Hepatocyte (in vitro differentiated cells): ENCODE results near the gene ERGIC1. TPM values are rescaled to one million over a fixed set of nuclear protein-coding genes. Genes with fewer than 3 reads are reported as not detected.

Experiments
- DNase-seq: peaks from one replicate; pipeline ENCODE4 v3.0.0-alpha.2; 2016; ENCODE audit warnings: low spot score
- H2AFZ ChIP-seq: fragments of 200-600 bp; sonication (generic); 2 replicates; pipeline ENCODE4 v1.6.0; 2016; ENCODE audit warnings: antibody characterized with exemption, mild to moderate bottlenecking
- H3K27ac ChIP-seq: fragments of 200-600 bp; sonication (generic); 2 replicates; pipeline ENCODE4 v1.5.1; 2016; ENCODE audit warnings: mild to moderate bottlenecking
- H3K27me3 ChIP-seq: fragments of 200-600 bp; sonication (generic); 2 replicates; pipeline ENCODE4 v1.6.1; 2016
- H3K36me3 ChIP-seq: fragments of 200-600 bp; sonication (generic); replicated peaks from 2 replicates; pipeline ENCODE4 v1.5.1; 2016; ENCODE audit warnings: low read depth; ENCODE audit not compliant: insufficient read depth
- H3K4me1 ChIP-seq: fragments of 200-600 bp; sonication (generic); 2 replicates; pipeline ENCODE4 v1.5.1; 2016; ENCODE audit warnings: mild to moderate bottlenecking, moderate library complexity; ENCODE audit not compliant: insufficient read depth
- H3K4me2 ChIP-seq: fragments of 200-600 bp; sonication (generic); 2 replicates; pipeline ENCODE4 v1.6.0; 2016
- H3K4me3 ChIP-seq: fragments of 200-600 bp; sonication (generic); 2 replicates; pipeline ENCODE4 v1.5.1; 2016; ENCODE audit warnings: mild to moderate bottlenecking
- H3K79me2 ChIP-seq: fragments of 200-600 bp; sonication (generic); 2 replicates; pipeline ENCODE4 v1.6.0; 2017; ENCODE audit warnings: mild to moderate bottlenecking
- H3K9me2 ChIP-seq: fragments of 200-600 bp; sonication (generic); replicated peaks from 2 replicates; pipeline ENCODE4 v1.6.0; 2017; ENCODE audit warnings: mild to moderate bottlenecking; ENCODE audit not compliant: insufficient read depth
- H3K9me3 ChIP-seq: fragments of 200-600 bp; sonication (generic); 2 replicates; pipeline ENCODE4 v1.5.1; 2016; ENCODE audit warnings: low read depth, mild to moderate bottlenecking
- H4K20me1 ChIP-seq: fragments of 200-600 bp; sonication (generic); 2 replicates; pipeline ENCODE4 v1.6.0; 2016; ENCODE audit warnings: mild to moderate bottlenecking; ENCODE audit not compliant: insufficient read depth, poor library complexity, severe bottlenecking
- EZH2 ChIP-seq: fragments of 200-600 bp; sonication (generic); IDR thresholded peaks from 2 replicates; pipeline ENCODE4 v1.6.1; 2016; ENCODE audit warnings: antibody characterized with exemption, mild to moderate bottlenecking, borderline replicate concordance
- EZH2phosphoT487 ChIP-seq: fragments of 200-600 bp; sonication (generic); IDR thresholded peaks from one replicate; pipeline ENCODE4 v1.6.1; 2018; ENCODE audit warnings: antibody characterized with exemption, mild to moderate bottlenecking, low read depth, moderate library complexity; ENCODE audit not compliant: unreplicated experiment, severe bottlenecking
- whole genome bisulfite sequencing: methylation state at CpG from one replicate; pipeline ENCODE4 v1.1.6; 2016; ENCODE audit warnings: low lambda C conversion rate; ENCODE audit errors: missing lambda C conversion rate; 5-methylcytosine and 5-hydroxymethylcytosine counted together
- polyA plus RNA-seq: library from polyadenylated mRNA; unstranded; fragments of >200 nt; fragmentation: Nextera tagmentation; extraction: Ambion mirVana; gene quantifications from 2 replicates; pipeline ENCODE4 v1.2.1, GENCODE V29; 2016
- total RNA-seq: library from RNA; depleted of rRNA; stranded (reverse); fragments of >200 nt; gene quantifications from 2 replicates; pipeline ENCODE4 v1.2.3, GENCODE V29; 2014
- TF ChIP-seq, protein P1 (sequence below): fragments of 200-600 bp; sonication (generic); IDR thresholded peaks from 2 replicates; pipeline ENCODE4 v1.5.1; 2016; ENCODE audit warnings: antibody characterized with exemption, mild to moderate bottlenecking; ENCODE audit not compliant: poor library complexity

Gene ERGIC1
- total and polyA plus RNA-seq, 2 experiments from 2014 or later, result 39.1 to 107 TPM

DNA sequence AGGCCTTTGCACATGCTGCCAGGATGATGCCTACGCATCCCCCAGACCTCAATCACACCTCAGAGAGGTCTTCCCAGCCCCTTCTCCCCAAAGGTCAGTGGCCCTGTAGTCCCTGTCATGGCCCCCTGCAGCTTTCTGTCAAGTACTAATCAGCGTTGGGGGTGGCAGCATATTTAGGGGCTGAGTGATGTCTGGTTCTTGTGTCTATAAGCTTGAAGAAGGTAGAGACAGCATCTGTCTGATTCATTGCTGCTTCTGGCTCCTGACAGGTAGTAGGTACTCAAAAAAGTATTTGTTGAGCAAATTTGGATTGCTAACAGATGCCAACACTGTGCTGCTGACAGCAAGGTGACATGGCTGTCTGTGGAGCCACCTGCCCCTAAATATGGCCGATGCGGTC lies 73.6 kb downstream of the ERGIC1 start:
- no peaks in the 10 kb centered on the region for H3K9me3 ChIP-seq
- no peaks in the 10 kb centered on the region for H3K36me3 ChIP-seq
- no peak for DNase-seq
- no peak overlapping the region for H3K27ac ChIP-seq
- no peaks in the 10 kb centered on the region for H3K27me3 ChIP-seq
- H4K20me1 ChIP-seq, result no peaks in the 10 kb centered on the region
- 90% methylated on average over 4 of the region's 4 CpGs for WGBS
- H3K4me2 ChIP-seq, result no peak overlapping the region
- no peak overlapping the region for H2AFZ ChIP-seq
- no peaks in the 10 kb centered on the region for H3K9me2 ChIP-seq
- no peaks in the 10 kb centered on the region for H3K79me2 ChIP-seq
- TF ChIP-seq EZH2phosphoT487 (no peak), EZH2 (no peak)
- TF ChIP-seq, protein P1, sequence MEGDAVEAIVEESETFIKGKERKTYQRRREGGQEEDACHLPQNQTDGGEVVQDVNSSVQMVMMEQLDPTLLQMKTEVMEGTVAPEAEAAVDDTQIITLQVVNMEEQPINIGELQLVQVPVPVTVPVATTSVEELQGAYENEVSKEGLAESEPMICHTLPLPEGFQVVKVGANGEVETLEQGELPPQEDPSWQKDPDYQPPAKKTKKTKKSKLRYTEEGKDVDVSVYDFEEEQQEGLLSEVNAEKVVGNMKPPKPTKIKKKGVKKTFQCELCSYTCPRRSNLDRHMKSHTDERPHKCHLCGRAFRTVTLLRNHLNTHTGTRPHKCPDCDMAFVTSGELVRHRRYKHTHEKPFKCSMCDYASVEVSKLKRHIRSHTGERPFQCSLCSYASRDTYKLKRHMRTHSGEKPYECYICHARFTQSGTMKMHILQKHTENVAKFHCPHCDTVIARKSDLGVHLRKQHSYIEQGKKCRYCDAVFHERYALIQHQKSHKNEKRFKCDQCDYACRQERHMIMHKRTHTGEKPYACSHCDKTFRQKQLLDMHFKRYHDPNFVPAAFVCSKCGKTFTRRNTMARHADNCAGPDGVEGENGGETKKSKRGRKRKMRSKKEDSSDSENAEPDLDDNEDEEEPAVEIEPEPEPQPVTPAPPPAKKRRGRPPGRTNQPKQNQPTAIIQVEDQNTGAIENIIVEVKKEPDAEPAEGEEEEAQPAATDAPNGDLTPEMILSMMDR, result no peak
- no peak overlapping the region for H3K4me3 ChIP-seq
- H3K4me1 ChIP-seq, result peaks cover 28% of the 10 kb centered on the region

DNA sequence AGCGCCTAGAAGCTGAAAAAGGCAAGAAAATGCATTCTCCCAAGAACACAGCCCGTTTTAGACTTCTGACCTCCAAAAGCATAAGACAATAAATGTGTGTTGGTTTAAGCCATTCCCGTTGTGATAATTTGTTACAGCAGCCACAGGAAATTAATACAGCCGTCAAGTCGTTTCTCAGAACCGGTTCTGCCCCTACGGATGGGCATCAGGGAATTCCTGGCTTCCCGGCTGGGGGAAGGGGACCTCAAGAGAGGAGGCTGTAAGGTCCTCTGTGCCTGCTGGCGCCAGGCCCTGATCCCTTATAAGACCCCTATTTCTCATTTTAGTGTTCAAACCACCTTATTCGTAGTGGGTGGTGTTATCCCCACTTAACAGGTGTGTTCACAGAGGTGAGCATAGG lies 74.6 kb downstream of the ERGIC1 start:
- WGBS, result 76% methylated on average over 10 of the region's 10 CpGs
- Histone ChIP-seq H3K4me2 (no peak overlapping the region), H3K27me3 (no peaks in the 10 kb centered on the region), H3K79me2 (no peaks in the 10 kb centered on the region), H4K20me1 (no peaks in the 10 kb centered on the region), H3K9me3 (no peaks in the 10 kb centered on the region), H3K4me3 (no peak overlapping the region), H3K27ac (no peak overlapping the region), H3K36me3 (no peaks in the 10 kb centered on the region), H3K9me2 (no peaks in the 10 kb centered on the region), H2AFZ (no peak overlapping the region), H3K4me1 (peaks cover 18% of the 10 kb centered on the region)
- DNase-seq, result no peak
- no peak for TF ChIP-seq EZH2phosphoT487
- TF ChIP-seq, protein P1, result no peak

DNA sequence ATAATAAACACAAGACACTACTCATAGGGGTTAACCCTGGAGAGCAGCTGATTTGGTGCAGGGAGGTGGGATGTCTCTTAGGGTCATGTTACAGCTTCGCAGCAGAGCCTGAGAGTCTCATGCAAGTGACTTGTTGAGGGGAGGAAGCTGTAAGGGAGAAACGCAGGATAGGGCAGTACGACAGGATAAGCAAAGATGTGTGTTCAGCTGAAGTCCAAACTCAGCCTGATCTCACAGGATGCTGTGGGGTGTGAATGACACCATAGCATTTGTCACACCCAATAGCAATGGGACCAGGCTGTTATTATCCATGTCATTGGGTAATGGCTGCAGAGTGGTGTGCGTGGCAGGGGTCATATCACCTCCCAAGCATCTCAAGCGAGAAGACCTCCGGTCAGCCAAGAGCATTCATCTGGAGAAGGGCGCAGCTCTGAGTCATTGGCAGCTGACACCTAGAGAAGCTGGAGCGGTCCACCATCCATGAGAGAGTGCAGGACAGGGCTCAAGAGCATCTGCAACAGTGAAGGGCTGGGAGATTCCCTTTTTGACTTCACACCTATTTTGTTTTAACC lies 76.0 kb downstream of the ERGIC1 start:
- Histone ChIP-seq H3K4me2 (no peak overlapping the region), H3K9me2 (no peaks in the 10 kb centered on the region), H3K27ac (no peak overlapping the region), H3K4me3 (no peak overlapping the region), H2AFZ (no peak overlapping the region), H3K4me1 (peaks cover 5% of the 10 kb centered on the region), H4K20me1 (no peaks in the 10 kb centered on the region), H3K27me3 (no peaks in the 10 kb centered on the region), H3K36me3 (no peaks in the 10 kb centered on the region), H3K79me2 (no peaks in the 10 kb centered on the region), H3K9me3 (no peaks in the 10 kb centered on the region)
- TF ChIP-seq EZH2 (no peak), EZH2phosphoT487 (no peak)
- TF ChIP-seq, protein P1, result no peak
- 56% methylated on average over 8 of the region's 8 CpGs for WGBS
- DNase-seq, result no peak
